Breast epithelium (tissue), 4 donors: Measurements from ENCODE around the gene GPC6. TPM values are rescaled to one million over a fixed set of nuclear protein-coding genes. Genes with fewer than 3 reads are reported as not detected.

Experiments
- DNase-seq, 2 donors: peaks; one replicate each; pipeline ENCODE4 v3.0.0-alpha.2; 2019; ENCODE audit warnings: low spot score in 2 of 2
- H3K27ac ChIP-seq, 2 donors: fragments of 200-600 bp; sonication (generic) in 1 of 2; one replicate each; pipeline ENCODE4 v1.5.1; 2016 to 2019; ENCODE audit warnings: mild to moderate bottlenecking in 1 of 2
- H3K27me3 ChIP-seq, 2 donors: fragments of 200-600 bp; sonication (generic) in 1 of 2; one replicate each; pipeline versions ENCODE4 v1.5.1 to v1.6.0; 2017 to 2019; ENCODE audit warnings: control low read depth in 1 of 2, mild to moderate bottlenecking in 1 of 2
- H3K36me3 ChIP-seq: fragments of 200-600 bp; one replicate; pipeline ENCODE4 v1.5.1; 2019
- H3K4me1 ChIP-seq, 2 donors: fragments of 200-600 bp; sonication (generic); one replicate each; pipeline ENCODE4 v1.5.1; 2016 to 2019; ENCODE audit warnings: control low read depth in 1 of 2
- H3K4me3 ChIP-seq, 3 donors: fragments of 200-600 bp; sonication (generic); 1 replicate in 2 of 3; 2 replicates in 1 of 3; pipeline ENCODE4 v1.5.1; 2016 to 2019; ENCODE audit warnings: mild to moderate bottlenecking in 3 of 3, moderate library complexity in 2 of 3
- H3K9me3 ChIP-seq, 2 donors: fragments of 200-600 bp; sonication (generic) in 1 of 2; one replicate each; pipeline ENCODE4 v1.5.1; 2016 to 2019; ENCODE audit warnings: control low read depth in 1 of 2
- POLR2A ChIP-seq: fragments of 450-650 bp; IDR thresholded peaks from one replicate; pipeline ENCODE4 v1.6.1; 2016; ENCODE audit warnings: antibody characterized with exemption, mild to moderate bottlenecking, moderate library complexity
- POLR2AphosphoS5 ChIP-seq, 3 donors: sonication (generic); formaldehyde crosslinking; IDR thresholded peaks; one replicate each; pipeline ENCODE4 v1.6.1; 2017; ENCODE audit warnings: antibody characterized with exemption in 3 of 3
- intact Hi-C: fragments of 100-400 bp; cut with DNase I; formaldehyde crosslinking; loops from one replicate; pipeline ENCODE4 v1.15.1; 2023; ENCODE audit warnings: low total_unique reads
- total RNA-seq, 3 donors: library from RNA; depleted of rRNA; stranded (reverse); fragments of >200 nt; gene quantifications; one replicate each; pipeline ENCODE4 v1.1.0, GENCODE V29; 2016
- TF ChIP-seq, protein P1 (sequence below), 3 donors: fragments of 450-650 bp; IDR thresholded peaks; one replicate each; pipeline ENCODE4 v1.5.1; 2016 to 2017; ENCODE audit warnings: antibody characterized with exemption in 3 of 3, mild to moderate bottlenecking in 3 of 3, moderate library complexity in 3 of 3

The GPC6 gene
- total RNA-seq, 3 donors from 2014 or later, result 3.5 to 44.0 (median 4.9) TPM

DNA sequence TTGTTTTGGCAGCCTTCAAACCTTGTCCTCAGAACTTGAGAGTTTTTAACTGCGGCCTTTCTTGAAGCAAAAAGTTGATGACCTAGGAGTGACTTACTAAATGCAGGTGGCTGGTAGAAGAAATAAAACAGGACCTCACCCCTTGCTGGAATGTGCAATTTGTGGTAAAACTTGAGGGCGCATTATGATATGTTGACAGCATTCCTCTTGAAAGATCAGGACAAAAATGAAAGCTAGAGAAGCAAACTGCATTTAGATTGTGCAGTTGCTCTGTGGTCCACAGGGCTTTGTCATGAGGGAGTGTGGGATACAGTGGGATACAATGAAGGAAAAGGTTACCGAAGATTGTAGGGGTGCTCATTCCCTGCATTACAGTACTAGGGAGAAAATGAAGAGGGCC is 504.2 kb downstream of the GPC6 start:
- Histone ChIP-seq H3K36me3 (no peaks in the 10 kb centered on the region), H3K27me3 (no peaks in the 10 kb centered on the region), H3K4me3 (no peak overlapping the region), H3K4me1 (no peaks in the 10 kb centered on the region), H3K9me3 (no peaks in the 10 kb centered on the region), H3K27ac (no peak overlapping the region)
- no peak for DNase-seq
- intact Hi-C loops, result no loop called here
- TF ChIP-seq POLR2AphosphoS5 (IDR thresholded peaks at IDR 0.05), result no peak
- TF ChIP-seq, protein P1, sequence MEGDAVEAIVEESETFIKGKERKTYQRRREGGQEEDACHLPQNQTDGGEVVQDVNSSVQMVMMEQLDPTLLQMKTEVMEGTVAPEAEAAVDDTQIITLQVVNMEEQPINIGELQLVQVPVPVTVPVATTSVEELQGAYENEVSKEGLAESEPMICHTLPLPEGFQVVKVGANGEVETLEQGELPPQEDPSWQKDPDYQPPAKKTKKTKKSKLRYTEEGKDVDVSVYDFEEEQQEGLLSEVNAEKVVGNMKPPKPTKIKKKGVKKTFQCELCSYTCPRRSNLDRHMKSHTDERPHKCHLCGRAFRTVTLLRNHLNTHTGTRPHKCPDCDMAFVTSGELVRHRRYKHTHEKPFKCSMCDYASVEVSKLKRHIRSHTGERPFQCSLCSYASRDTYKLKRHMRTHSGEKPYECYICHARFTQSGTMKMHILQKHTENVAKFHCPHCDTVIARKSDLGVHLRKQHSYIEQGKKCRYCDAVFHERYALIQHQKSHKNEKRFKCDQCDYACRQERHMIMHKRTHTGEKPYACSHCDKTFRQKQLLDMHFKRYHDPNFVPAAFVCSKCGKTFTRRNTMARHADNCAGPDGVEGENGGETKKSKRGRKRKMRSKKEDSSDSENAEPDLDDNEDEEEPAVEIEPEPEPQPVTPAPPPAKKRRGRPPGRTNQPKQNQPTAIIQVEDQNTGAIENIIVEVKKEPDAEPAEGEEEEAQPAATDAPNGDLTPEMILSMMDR (IDR thresholded peaks at IDR 0.05), result no peak

DNA sequence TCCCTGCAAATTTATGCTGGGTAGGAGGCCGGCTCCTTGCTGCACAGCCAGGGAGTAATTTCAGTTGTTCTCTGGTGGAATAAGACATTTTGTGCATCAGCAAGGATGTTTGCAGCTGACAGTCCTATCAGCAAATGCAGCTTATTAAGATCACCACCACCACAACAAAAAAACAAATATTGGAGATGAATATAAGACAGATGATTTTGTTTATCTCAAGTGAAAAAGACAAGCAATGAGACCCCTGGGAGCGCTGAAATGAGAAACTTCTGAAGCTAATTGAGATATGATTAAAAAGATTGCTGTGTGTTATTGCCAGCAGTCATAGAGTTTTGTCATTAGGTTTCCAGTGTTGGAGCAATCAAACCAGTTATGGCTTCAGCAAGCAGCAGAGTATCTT is 505.6 kb downstream of the GPC6 start:
- no peak for TF ChIP-seq POLR2A
- TF ChIP-seq POLR2AphosphoS5 (IDR thresholded peaks at IDR 0.05), result no peak
- TF ChIP-seq, protein P1 (IDR thresholded peaks at IDR 0.05), result no peak
- H3K4me1 ChIP-seq, result no peaks in the 10 kb centered on the region
- H3K36me3 ChIP-seq, result no peaks in the 10 kb centered on the region
- no peaks in the 10 kb centered on the region for H3K27me3 ChIP-seq
- H3K9me3 ChIP-seq, result no peaks in the 10 kb centered on the region
- intact Hi-C loops, result no loop called here
- H3K27ac ChIP-seq, result no peak overlapping the region
- H3K4me3 ChIP-seq, result no peak overlapping the region
- DNase-seq, result no peak

DNA sequence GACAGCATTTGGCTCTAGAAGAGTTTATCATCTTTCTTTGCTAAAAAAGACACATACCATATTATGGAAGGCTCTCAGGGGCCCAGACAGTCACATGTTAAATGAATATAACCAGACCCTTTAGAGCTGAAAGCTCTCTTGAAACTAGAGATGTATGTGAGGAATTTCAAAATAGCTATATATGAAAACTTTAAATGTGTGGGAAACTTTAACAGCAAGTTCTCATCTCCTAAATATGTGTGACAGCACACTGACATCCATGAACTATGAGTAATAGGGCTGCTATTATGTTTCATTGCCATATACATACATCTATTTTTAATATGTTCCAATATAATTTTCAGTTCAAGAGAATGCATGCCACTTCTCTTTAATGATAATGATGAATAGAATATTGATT is 509.5 kb downstream of the GPC6 start:
- no peaks in the 10 kb centered on the region for H3K36me3 ChIP-seq
- DNase-seq, result no peak
- no peak overlapping the region for H3K27ac ChIP-seq
- H3K4me3 ChIP-seq, result no peak overlapping the region
- TF ChIP-seq, protein P1 (IDR thresholded peaks at IDR 0.05), result no peak
- TF ChIP-seq POLR2AphosphoS5 (IDR thresholded peaks at IDR 0.05) (no peak), POLR2A (no peak)
- no peaks in the 10 kb centered on the region for H3K9me3 ChIP-seq
- no peaks in the 10 kb centered on the region for H3K4me1 ChIP-seq
- no peaks in the 10 kb centered on the region for H3K27me3 ChIP-seq
- intact Hi-C loops, result no loop called here

DNA sequence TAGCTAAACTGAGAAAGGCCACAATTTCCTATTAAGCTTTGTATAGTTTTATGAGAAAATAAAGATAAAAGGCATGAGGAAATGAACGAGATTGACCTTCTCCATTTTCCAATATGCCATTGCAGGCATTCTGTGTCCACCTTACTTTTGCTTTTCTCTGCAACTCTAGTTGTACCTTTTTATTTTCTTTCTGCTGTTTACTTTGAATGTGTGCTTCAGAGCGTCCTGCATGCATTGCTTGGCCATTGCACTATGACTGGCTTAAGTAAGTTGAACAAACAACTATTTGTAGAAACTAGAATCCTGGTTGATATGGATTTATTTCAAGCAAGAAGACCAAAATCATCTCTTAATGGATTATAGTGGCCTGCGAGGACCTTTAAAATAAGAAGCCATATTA is 510.3 kb downstream of the GPC6 start:
- no peak for DNase-seq

DNA sequence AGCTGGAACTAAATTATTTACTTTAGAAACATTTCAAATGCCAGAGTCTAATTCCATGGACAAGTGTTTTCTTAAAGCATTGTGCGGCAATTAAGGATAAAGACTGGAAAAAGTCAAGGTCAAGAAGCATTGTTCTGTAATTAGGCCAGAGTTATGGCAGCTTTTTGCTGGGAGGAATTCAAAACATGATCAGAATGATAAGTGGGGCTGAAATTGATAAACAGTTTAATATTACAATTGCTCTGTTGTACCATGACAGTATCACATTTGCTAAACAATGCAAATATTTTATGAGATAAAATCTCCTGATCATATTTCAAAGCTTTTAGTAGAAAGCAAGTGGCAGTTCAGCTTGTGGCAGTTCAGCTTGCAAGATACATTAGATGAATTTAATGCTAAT is 513.7 kb downstream of the GPC6 start:
- intact Hi-C loops, result no loop called here
- no peaks in the 10 kb centered on the region for H3K27me3 ChIP-seq
- TF ChIP-seq POLR2AphosphoS5 (IDR thresholded peaks at IDR 0.05) (no peak), POLR2A (no peak)
- TF ChIP-seq, protein P1 (IDR thresholded peaks at IDR 0.05), result no peak
- no peaks in the 10 kb centered on the region for H3K9me3 ChIP-seq
- H3K36me3 ChIP-seq, result no peaks in the 10 kb centered on the region
- no peak overlapping the region for H3K27ac ChIP-seq
- H3K4me1 ChIP-seq, result no peaks in the 10 kb centered on the region
- no peak for DNase-seq
- no peak overlapping the region for H3K4me3 ChIP-seq

More for the DNA sequence above, 510.3 kb downstream of the GPC6 start:
- Histone ChIP-seq H3K27ac (no peak overlapping the region), H3K27me3 (no peaks in the 10 kb centered on the region), H3K36me3 (no peaks in the 10 kb centered on the region), H3K4me1 (no peaks in the 10 kb centered on the region), H3K9me3 (no peaks in the 10 kb centered on the region), H3K4me3 (no peak overlapping the region)
- TF ChIP-seq, protein P1 (IDR thresholded peaks at IDR 0.05), result no peak
- no peak for TF ChIP-seq POLR2AphosphoS5 (IDR thresholded peaks at IDR 0.05)
- no peak for TF ChIP-seq POLR2A
- intact Hi-C loops, result no loop called here
